HG02798 (cell line): ENCODE measurements around the gene SRPK3.
"Not testable (repeated sequence)": the region's sequence is repeated elsewhere in the genome, so short reads cannot be mapped to it uniquely, and the experiment has no call there.

ENCODE experiments used
- ATAC-seq: cut with Tn5 transposase; IDR thresholded peaks from one replicate; pipeline ENCODE4 v1.9.1; 2021; ENCODE audit warnings: mild to moderate bottlenecking; ENCODE audit not compliant: unreplicated experiment, poor library complexity

SRPK3 gene

DNA sequence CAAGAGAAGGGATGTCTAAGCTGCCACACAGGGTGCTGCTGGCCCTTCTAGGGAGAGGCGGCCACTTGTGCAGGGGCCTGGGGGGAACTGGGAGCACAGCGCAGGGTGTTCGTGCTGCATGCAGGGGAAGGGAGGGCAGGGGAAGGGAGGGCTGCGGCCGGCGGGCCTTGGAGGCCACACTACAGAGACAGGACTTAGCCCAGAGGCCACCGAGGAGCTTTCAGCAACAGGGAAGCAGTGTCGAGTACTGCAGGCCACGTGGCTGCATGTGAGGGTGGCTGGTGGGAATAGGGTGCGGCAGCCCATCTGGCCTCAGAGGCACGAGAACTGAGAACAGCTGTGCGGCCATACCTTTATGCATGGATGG is 35.8 kb upstream of the SRPK3 start:
- not testable (repeated sequence) for ATAC-seq

DNA sequence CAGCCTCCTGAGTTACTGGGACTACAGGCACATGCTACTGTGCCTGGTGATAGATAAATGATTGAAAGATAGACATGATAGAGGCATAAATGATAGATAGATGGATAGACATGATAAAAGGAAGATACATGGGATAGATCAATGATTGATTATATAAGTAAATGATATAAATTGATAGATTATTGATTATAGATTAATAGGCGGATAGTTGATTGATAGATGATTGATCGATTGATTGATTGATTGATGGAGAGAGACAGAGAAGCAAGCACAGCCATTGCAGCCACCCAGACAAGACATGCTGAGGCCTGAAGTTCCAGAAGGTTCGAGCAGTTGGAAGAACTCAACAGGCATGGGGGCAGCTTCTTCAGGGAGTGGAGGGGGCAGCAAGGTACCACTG is 34.5 kb upstream of the SRPK3 start:
- ATAC-seq = no peak

DNA sequence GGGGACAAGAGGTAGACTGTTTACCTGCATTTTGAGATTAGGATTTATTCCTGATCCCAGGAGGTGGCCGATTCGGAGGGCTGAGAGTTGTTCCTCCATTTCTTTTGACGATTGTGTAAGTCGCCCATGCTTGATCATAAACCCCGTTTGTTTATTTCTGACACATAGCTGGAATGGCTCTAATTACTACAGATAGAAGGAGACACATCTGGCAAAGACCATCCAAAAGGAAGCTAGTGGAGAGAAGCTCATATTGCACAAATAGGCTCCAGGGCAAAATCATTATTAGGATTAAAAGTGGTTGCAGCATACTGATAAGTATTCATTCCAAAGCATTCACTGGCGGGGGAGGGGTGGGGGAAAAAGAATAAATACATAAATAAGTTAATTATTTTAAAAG is 33.9 kb upstream of the SRPK3 start:
- not testable (repeated sequence) for ATAC-seq

DNA sequence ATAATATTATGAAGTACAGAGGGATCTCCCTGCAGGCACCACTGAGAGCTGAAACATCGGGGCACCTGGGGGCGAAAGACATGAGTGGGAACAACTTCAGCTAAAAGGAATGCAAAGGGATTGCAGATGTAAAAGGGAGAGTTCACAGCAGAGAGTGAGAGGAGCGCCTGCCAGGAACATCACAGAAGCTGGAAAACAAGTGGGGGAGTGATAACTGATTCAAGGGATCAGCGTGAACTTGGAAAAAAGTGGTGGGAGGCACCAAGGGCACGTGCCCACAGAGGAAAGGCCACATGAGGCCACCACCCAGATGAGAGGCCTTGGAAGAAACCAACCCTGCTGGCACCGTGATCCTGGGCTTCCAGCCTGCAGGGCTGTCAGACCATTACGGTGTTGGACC is 31.8 kb upstream of the SRPK3 start:
- not testable (repeated sequence) for ATAC-seq

DNA sequence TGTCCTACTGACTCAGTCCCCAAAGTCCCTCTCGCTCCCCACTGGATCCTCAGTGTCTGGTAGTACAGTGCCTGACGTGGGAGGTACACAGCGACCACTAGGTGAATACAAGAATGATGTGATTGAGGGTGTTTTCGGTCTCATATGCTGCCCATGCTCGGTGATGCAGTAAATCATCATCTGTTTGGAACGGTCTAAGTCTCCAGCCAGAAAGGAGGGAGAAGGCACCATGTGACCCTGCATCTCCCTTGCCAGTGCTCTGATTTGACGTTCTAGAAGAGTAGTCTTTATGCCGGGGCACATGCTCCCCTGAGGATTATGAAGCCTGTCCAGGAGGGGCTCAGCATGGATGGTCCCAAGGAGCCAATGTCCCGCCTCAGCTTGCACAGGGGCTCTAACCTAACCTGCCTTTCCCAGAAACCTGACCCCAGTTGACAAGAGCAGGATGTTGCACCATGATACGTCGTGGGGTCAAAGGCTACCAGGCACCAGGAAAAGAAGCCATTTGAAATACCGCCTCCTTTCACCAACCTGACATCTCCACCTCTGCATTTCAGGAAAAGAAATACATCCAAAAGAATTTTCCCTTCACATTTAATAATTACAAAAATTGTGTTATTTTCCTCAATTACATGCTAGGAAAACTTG is 30.6 kb upstream of the SRPK3 start:
- ATAC-seq = no peak

DNA sequence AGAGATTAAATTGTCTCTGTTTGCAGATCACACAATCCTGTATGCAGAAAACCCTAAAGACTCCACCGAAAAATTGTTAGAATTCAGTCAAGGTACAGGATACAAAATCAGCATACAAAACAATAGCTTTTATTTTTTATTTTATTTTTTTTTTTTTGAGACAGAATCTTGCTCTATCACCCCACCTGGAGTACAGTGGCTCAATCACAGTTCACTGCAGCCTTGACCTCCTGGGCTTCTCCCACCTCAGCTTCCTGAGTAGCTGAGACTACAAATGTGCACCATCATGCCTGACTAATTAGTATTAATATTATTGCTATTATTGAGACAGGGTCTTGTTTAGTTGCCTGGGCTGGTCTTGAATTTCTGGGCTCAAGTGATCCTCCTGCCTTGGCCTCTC is 25.7 kb upstream of the SRPK3 start:
- ATAC-seq = no peak

DNA sequence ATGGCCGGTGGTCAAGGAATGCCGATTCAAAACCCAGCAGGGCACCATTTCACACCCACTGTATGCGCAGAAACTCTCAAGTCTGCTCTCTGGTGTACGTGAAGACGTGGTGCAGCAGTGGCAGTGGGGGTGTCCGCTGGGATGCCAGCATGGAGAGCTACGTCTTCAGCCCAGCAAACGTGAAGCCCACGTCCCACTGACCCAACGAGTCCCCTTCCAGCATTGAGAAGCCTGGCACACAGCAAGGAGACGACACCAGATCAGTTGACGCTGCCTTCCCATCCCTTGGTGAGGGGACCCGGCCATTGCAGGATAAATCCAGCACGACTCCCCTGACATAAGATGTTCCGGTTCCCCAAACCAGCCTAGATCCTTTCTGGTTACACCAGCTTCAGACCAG is 19.0 kb upstream of the SRPK3 start:
- ATAC-seq = no peak

DNA sequence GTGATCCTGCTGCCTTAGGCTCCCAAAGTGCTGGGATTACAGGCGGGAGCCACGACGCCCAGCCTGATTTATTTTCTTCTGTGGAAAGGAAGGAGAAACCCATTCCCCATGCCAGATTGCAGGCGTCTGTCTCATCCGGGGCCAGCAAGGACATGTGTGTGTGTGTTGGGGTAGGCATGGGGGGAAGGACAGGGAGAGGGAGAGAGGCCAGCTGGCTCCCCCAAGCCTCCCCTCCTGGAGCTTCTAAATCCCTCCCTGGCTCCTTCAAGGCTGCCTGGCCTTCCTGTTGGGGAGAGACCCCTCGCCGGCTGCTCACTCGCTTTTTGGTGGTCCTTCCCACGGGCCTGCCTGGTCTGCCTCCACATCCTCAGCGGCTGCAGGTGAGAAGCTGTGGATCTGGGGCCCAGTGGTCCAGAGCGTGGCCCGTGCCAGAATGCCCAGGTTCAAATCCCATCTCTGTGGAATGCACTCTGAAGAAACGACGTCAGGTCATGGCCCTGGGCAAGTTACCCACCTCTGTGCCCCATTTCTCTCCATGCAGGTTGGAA is 18.1 kb upstream of the SRPK3 start:
- ATAC-seq = no peak

DNA sequence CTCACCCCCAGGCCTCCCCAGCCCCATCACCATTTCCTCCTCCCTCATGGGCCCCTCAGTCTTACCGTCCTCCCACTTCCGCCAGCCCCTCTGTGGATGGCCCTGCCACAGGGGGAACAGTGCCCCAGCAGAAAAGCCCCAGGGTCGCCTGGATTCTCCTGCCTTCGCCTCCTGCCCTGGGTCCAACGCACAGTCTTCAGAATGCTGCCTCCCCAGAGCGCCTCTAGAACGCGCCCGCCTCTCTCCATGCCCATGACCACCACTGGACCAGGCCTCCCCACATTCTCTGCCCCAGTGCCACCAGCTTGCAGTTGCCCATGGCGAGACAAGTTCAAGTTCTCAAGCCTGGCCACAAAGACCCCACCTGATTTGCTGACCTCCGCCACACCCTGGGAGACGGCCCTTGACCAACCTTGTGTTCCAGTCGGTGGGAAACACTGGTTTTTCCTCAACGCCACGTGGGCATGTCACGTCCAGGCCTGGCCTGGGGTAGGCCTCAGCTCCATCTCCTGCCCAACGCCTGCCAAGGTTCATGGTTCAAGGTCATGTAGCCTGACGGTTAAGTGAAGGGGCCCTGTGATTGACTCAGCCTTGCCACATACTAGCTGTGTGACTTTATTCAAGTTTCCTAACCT is 17.4 kb upstream of the SRPK3 start:
- no peak for ATAC-seq

DNA sequence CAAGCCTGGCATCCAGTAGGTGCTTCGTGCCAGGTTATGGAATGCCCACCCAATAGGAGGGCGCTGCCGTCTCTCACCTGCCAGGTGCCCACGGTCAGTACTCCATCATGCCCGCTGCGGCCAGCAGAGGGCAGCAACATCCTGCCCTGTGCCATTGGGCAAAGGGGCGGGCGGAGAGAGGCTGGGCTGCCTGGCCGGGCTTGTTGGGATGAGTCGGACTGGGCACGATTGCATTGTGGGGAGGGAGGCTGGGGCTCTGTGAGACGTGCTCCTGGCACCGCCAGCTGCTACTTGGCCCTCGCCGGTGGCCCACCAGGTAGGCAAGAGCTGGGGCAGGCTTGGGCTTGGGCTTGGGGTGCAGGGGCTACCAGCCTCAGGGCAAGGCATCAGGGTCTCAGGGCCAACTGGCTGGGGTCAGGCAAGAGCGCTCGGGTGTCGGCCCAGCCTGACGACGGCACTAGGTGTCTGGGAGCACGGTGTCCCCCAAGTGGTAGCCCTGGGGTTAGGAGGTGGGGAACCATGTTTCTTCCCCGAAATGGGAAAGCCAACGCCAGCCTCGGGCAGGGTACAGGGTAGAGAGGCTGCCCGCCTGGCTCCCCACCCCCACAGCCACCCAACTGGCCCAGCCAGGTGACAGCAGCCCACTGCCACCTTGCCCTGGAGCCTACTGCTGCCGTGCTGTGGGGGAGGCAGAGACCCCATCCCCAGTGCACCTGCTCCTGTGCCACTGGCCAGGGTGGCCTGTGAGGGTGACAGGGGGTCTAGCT is 16.7 kb upstream of the SRPK3 start, which contains the start of gene PLXNB3:
TSS of gene PLXNB3 (plus strand) at position 261 of the 767 bp plus-strand sequence. CDS start 1,287 bp downstream, outside the sequence.
- ATAC-seq = peak; percentile 71

DNA sequence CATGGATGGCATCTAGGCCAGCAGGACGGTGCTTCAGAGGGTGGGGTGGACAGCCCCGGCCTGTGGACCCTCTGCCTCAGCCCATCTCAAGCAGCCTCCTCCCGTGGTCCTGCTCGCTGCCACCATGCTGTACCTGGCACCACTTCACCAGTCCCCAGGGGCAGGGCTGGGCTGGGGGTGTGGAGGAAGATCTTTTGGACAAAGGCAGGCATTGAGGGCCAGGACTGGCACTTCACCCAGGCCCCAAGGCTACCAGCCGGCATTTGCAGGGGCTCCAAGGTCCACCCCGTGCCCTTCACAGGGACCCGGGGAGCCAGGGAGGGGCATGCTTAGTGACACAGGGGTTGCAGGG is 16.1 kb upstream of the SRPK3 start:
- no peak for ATAC-seq

DNA sequence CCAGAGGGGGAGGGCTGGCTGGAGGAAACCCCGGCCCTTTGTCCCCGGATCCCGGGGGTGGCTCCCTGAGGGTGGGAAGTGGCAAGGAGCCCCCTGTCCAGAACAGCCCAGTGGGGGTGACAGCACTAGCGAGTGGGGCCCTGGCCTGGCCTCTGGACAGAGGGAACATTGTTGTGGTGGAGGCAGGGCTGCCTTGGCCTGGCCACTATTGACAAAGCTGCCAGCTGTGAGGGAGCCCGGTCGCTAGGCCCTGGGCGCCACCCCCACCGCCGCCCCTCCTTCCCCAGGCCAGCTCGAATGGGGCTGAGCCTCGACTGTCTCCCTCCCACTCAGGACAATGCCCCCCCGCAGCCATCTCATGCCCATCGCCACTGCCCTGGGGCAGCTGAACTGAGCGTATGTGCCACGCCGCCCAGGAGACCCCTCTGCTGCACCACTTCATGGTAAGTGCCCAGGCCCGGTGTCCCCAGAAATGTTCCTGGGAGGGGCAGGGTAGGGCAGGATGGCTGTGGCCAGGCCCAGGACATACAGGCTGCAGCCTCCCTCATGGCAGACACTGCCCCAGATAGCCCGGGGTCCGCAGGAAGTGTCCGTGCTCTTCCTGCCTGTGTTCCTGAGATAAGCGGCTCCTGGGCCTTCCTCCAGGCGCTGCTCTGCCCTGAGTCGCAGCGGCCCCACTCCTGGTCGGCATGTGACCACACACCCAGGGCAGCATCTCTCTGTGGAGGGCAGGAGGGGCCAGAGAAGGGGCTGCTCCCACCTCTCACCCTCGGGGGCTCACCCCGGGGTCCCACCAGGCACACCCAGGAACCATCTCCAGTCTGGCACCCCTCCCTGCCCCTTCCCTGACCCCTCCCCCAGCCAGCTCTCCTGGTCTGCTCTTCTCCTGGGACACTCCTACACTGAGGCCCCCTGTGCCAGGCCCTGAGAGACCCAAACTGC is 15.4 kb upstream of the SRPK3 start:
- no peak for ATAC-seq

DNA sequence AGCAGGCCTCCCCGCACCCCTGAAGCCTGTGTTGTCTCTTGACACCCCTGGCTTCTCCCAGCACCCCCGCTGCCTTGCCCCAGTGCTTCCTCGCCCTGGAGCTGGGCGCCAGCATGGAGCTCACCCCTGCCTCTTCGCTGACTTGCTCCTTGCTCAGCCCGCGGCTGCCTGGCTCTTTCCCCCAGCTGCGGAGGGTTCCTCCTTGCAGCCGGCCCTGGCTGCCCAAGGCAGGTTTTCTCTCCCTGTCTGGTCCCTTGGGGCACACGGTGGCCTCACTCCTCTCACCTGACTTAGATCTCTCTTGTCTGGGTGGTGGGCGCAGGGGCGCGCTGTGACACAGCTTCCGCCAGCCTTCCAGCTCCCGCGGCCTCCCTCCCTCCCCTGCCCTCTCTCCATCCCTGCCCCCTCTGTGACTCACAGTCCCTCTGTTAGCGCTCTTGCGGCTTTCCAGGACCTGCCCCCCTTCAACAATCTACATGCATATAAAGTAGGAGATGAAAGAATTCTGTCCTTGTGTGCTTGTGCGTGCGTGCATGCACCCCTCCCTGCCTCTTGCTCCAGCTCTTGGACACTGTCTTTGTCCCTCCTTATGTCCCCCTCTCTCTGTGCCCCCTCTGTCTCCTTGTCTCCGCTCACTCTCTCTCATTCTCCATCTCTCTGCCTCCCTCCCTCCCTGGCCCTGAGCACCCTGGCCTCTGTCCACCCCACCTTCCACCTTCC is 14.6 kb upstream of the SRPK3 start:
- no peak for ATAC-seq

DNA sequence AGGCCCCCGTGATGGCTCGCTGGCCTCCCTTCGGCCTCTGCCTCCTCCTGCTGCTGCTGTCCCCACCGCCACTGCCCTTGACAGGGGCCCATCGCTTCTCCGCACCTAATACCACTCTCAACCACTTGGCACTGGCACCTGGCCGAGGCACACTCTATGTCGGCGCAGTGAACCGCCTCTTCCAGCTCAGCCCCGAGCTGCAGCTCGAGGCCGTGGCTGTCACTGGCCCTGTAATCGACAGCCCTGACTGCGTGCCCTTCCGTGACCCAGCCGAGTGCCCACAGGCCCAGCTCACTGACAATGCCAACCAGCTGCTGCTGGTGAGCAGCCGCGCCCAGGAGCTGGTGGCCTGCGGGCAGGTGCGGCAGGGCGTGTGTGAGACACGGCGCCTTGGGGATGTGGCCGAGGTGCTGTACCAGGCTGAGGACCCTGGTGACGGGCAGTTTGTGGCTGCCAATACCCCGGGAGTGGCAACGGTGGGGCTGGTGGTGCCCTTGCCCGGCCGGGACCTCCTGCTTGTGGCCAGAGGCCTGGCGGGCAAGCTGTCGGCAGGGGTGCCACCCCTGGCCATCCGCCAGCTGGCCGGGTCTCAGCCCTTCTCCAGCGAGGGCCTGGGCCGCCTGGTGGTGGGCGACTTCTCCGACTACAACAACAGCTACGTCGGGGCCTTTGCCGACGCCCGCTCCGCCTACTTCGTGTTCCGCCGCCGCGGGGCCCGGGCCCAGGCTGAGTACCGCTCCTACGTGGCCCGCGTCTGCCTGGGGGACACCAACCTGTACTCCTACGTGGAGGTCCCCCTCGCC is 13.8 kb upstream of the SRPK3 start:
- ATAC-seq = no peak

DNA sequence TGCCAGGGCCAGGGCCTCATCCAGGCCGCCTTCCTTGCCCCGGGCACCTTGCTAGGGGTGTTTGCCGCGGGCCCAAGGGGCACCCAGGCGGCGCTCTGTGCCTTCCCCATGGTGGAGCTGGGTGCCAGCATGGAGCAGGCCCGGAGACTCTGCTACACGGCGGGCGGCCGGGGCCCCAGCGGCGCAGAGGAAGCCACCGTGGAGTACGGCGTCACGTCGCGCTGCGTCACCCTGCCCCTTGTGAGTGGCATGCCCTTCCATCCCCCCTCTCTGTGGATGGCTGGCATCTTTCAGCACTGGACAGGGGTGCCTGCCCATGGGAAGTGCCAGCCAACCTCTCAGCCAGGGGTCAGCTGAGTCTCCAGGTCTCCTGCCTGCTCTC is 13.2 kb upstream of the SRPK3 start:
- ATAC-seq = no peak

DNA sequence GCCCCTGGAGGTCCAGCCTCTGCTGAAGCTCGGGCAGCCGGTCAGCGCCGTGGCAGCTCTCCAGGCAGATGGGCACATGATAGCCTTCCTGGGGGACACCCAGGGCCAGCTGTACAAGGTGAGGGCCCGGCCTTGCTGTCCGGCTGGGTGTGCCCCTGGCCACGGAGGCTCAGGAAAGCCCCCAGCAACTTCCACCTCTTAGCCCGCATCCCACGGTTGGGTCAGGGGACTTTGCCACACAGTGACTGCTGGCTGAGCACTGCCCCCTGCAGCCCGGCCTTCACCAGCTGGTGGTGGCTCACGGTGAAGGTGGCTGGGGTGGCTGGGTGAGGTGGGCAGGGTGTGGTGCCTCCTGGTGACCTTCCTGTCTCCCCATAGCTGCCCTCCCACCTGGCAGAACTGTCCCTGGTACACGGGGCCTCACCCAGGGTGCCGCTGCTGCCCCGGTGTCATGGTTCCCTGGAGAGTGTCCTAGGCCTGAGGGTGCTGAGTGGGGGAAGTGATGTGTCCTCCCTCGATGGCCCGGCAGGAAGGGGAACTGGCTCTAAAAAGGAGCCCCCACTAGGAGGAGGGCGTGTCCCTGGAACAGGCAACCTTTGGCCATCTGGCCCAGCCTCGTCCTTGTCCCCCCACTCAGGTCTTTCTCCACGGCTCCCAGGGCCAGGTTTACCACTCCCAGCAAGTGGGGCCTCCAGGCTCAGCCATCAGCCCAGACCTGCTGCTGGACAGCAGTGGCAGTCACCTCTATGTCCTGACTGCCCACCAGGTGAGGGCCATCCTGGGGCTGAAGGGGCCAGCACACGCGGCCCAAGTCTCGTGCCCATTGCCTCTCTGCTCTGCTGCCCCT is 12.3 kb upstream of the SRPK3 start:
- no peak for ATAC-seq

DNA sequence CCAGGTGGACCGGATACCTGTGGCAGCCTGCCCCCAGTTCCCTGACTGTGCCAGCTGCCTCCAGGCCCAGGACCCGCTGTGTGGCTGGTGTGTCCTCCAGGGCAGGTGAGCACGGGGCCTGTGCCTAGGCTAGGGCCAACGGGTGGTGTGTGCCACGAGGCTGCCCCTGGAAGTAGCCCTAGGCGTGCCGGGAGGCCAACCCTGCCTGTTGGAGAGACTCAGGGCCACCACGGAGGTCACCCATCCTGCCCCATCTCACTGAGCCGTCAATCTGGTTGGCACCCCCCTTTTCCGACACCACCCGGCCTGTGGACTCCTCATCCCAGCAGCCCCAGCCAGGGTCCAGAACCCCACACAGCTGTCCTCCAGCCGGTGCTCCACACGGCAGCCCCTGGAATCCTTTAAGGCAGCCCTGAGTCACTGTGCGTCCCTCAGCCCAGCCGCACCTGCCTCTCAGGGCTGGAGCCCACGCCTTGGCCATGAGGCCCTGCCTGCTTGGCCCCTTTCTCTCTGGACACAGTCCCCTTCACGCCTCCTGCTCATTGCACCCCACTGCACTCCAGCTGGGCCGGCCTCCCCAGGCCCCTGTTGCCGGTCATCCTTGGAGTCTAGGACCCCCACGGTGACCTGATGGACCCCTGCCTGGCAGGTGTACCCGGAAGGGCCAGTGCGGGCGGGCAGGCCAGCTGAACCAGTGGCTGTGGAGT is 11.5 kb upstream of the SRPK3 start:
- no peak for ATAC-seq
